ENCODE measurements around the gene PLA2G4D. TPM values are rescaled to one million over a fixed set of nuclear protein-coding genes. Genes with fewer than 3 reads are reported as not detected.

The PLA2G4D gene
- total and polyA plus RNA-seq, 2 experiments from 2014 or later, result 0.07 to 0.15 TPM

DNA sequence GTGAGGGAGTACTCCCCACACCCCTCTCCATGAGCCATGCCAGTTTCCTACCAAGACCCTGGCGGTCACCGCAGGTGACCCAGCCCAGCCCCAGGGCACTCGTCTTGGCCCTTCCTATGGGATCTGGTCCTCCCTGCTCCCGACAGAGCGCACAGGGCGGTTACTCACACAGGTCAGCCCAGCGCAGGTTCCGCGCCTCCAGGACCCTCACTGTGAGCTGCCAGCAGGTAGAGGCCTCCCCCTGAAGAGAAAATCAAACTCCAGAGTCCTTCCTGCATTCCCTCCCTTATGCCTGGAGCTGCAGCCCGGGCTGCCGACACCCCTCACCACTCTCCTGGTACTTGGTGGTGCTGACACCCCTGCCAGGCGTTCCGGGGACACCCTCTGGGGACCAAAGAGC, 6.9 kb downstream of the PLA2G4D start (continued):
- TF ChIP-seq, protein P1, sequence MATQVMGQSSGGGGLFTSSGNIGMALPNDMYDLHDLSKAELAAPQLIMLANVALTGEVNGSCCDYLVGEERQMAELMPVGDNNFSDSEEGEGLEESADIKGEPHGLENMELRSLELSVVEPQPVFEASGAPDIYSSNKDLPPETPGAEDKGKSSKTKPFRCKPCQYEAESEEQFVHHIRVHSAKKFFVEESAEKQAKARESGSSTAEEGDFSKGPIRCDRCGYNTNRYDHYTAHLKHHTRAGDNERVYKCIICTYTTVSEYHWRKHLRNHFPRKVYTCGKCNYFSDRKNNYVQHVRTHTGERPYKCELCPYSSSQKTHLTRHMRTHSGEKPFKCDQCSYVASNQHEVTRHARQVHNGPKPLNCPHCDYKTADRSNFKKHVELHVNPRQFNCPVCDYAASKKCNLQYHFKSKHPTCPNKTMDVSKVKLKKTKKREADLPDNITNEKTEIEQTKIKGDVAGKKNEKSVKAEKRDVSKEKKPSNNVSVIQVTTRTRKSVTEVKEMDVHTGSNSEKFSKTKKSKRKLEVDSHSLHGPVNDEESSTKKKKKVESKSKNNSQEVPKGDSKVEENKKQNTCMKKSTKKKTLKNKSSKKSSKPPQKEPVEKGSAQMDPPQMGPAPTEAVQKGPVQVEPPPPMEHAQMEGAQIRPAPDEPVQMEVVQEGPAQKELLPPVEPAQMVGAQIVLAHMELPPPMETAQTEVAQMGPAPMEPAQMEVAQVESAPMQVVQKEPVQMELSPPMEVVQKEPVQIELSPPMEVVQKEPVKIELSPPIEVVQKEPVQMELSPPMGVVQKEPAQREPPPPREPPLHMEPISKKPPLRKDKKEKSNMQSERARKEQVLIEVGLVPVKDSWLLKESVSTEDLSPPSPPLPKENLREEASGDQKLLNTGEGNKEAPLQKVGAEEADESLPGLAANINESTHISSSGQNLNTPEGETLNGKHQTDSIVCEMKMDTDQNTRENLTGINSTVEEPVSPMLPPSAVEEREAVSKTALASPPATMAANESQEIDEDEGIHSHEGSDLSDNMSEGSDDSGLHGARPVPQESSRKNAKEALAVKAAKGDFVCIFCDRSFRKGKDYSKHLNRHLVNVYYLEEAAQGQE (IDR thresholded peaks at IDR 0.05; ENCODE audit: unreplicated experiment), result no peak
- TF ChIP-seq JUNB (IDR thresholded peaks at IDR 0.05; ENCODE audit: unreplicated experiment), result no peak

GRCh38 chr15:42085721-42086120, 8.6 kb downstream of the PLA2G4D start:
- H3K9me2 ChIP-seq (ENCODE audit: insufficient read depth), result no peaks in the 10 kb centered on the region
- H3K4me1 ChIP-seq (ENCODE audit: insufficient read depth), result peaks cover 3% of the 10 kb centered on the region
- ATAC-seq (no peak), DNase-seq (ENCODE audit: low spot score) (no peak)
- no peaks in the 10 kb centered on the region for H3K36me3 ChIP-seq (ENCODE audit: insufficient read depth)
- no peaks in the 10 kb centered on the region for H3K79me2 ChIP-seq (replicated peaks; ENCODE audit: insufficient read depth)
- H3K27ac ChIP-seq (ENCODE audit: low read depth), result no peak overlapping the region
- no peaks in the 10 kb centered on the region; the same call in 2 of the 3 replicates for H3K9me3 Mint-ChIP-seq
- TF ChIP-seq CTCF (conservative IDR thresholded peaks at IDR 0.05; ENCODE audit: low read depth in 2 of 2), result no peak
- TF ChIP-seq ZNF114 (CRISPR knock-in tag; IDR thresholded peaks at IDR 0.05), result no peak
- TF ChIP-seq ZNF331 (CRISPR knock-in tag; IDR thresholded peaks at IDR 0.05; ENCODE audit: low read depth), result no peak
- no peak for TF ChIP-seq EZH2 (IDR thresholded peaks at IDR 0.05; ENCODE audit: low read depth, unreplicated experiment)
- no peak for TF ChIP-seq NANOG (IDR thresholded peaks at IDR 0.05; ENCODE audit: borderline replicate concordance)
- TF ChIP-seq, protein P2, sequence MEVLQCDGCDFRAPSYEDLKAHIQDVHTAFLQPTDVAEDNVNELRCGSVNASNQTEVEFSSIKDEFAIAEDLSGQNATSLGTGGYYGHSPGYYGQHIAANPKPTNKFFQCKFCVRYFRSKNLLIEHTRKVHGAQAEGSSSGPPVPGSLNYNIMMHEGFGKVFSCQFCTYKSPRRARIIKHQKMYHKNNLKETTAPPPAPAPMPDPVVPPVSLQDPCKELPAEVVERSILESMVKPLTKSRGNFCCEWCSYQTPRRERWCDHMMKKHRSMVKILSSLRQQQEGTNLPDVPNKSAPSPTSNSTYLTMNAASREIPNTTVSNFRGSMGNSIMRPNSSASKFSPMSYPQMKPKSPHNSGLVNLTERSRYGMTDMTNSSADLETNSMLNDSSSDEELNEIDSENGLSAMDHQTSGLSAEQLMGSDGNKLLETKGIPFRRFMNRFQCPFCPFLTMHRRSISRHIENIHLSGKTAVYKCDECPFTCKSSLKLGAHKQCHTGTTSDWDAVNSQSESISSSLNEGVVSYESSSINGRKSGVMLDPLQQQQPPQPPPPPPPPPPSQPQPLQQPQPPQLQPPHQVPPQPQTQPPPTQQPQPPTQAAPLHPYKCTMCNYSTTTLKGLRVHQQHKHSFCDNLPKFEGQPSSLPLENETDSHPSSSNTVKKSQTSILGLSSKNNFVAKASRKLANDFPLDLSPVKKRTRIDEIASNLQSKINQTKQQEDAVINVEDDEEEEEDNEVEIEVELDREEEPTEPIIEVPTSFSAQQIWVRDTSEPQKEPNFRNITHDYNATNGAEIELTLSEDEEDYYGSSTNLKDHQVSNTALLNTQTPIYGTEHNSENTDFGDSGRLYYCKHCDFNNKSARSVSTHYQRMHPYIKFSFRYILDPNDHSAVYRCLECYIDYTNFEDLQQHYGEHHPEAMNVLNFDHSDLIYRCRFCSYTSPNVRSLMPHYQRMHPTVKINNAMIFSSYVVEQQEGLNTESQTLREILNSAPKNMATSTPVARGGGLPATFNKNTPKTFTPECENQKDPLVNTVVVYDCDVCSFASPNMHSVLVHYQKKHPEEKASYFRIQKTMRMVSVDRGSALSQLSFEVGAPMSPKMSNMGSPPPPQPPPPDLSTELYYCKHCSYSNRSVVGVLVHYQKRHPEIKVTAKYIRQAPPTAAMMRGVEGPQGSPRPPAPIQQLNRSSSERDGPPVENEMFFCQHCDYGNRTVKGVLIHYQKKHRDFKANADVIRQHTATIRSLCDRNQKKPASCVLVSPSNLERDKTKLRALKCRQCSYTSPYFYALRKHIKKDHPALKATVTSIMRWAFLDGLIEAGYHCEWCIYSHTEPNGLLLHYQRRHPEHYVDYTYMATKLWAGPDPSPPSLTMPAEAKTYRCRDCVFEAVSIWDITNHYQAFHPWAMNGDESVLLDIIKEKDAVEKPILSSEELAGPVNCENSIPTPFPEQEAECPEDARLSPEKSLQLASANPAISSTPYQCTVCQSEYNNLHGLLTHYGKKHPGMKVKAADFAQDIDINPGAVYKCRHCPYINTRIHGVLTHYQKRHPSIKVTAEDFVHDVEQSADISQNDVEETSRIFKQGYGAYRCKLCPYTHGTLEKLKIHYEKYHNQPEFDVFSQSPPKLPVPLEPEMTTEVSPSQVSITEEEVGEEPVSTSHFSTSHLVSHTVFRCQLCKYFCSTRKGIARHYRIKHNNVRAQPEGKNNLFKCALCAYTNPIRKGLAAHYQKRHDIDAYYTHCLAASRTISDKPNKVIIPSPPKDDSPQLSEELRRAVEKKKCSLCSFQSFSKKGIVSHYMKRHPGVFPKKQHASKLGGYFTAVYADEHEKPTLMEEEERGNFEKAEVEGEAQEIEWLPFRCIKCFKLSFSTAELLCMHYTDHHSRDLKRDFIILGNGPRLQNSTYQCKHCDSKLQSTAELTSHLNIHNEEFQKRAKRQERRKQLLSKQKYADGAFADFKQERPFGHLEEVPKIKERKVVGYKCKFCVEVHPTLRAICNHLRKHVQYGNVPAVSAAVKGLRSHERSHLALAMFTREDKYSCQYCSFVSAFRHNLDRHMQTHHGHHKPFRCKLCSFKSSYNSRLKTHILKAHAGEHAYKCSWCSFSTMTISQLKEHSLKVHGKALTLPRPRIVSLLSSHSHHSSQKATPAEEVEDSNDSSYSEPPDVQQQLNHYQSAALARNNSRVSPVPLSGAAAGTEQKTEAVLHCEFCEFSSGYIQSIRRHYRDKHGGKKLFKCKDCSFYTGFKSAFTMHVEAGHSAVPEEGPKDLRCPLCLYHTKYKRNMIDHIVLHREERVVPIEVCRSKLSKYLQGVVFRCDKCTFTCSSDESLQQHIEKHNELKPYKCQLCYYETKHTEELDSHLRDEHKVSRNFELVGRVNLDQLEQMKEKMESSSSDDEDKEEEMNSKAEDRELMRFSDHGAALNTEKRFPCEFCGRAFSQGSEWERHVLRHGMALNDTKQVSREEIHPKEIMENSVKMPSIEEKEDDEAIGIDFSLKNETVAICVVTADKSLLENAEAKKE (CRISPR knock-in tag; IDR thresholded peaks at IDR 0.05), result no peak
- no peak for TF ChIP-seq POLR2AphosphoS5 (IDR thresholded peaks at IDR 0.05; ENCODE audit: low read depth)
- no peak for TF ChIP-seq EZH2phosphoT487 (IDR thresholded peaks at IDR 0.05; ENCODE audit: unreplicated experiment)
- no peak for TF ChIP-seq STAT1 (IDR thresholded peaks at IDR 0.05; ENCODE audit: unreplicated experiment)
- H2AFZ ChIP-seq, result no peak overlapping the region
- H3K4me3 ChIP-seq, result no peak overlapping the region
- no peak overlapping the region for H3K4me2 ChIP-seq
- no peaks in the 10 kb centered on the region for H3K27me3 ChIP-seq (ENCODE audit: insufficient read depth)
- H3K36me3 Mint-ChIP-seq (ENCODE audit: low read depth), result no peaks in the 10 kb centered on the region
- no peak overlapping the region for H3K4me3 Mint-ChIP-seq
- peaks cover 16% of the 10 kb centered on the region for H3K4me1 Mint-ChIP-seq
- H3F3A ChIP-seq (replicated peaks; ENCODE audit: low read depth), result no peaks in the 10 kb centered on the region
- H4K20me1 ChIP-seq (replicated peaks; ENCODE audit: insufficient read depth), result no peaks in the 10 kb centered on the region
- no peak overlapping the region for H3K27ac Mint-ChIP-seq
- peaks cover 10% of the 10 kb centered on the region for H3K27me3 Mint-ChIP-seq (ENCODE audit: insufficient read depth, low read depth, poor library complexity)
